DND-41 (cell line): ENCODE data around the gene STAM.

Experiments
- CTCF ChIP-seq: IDR thresholded peaks from 2 replicates; pipeline ENCODE4 v1.5.1; 2012; ENCODE audit warnings: borderline replicate concordance, low read length, moderate library complexity, mild to moderate bottlenecking; ENCODE audit not compliant: poor library complexity, severe bottlenecking; ENCODE audit errors: extremely low read depth
- EZH2 ChIP-seq: IDR thresholded peaks from 3 replicates; pipeline ENCODE4 v1.6.1; 2012; ENCODE audit warnings: borderline replicate concordance, low read depth, mild to moderate bottlenecking, moderate library complexity, low read length, inconsistent platforms; ENCODE audit not compliant: severe bottlenecking

- no peak for TF ChIP-seq CTCF
- TF ChIP-seq EZH2, result no peak
Observed at GRCh38 chr10:17701301-17701700, 57.4 kb downstream of the STAM start.
